ENCODE data around the gene BPHL. TPM values are rescaled to one million over a fixed set of nuclear protein-coding genes. Genes with fewer than 3 reads are reported as not detected.
"Not testable (repeated sequence)": the region's sequence is repeated elsewhere in the genome, so short reads cannot be mapped to it uniquely, and the experiment has no call there.

The BPHL gene
- total and polyA plus RNA-seq, 2 donors = 11.6 to 16.8 TPM

DNA sequence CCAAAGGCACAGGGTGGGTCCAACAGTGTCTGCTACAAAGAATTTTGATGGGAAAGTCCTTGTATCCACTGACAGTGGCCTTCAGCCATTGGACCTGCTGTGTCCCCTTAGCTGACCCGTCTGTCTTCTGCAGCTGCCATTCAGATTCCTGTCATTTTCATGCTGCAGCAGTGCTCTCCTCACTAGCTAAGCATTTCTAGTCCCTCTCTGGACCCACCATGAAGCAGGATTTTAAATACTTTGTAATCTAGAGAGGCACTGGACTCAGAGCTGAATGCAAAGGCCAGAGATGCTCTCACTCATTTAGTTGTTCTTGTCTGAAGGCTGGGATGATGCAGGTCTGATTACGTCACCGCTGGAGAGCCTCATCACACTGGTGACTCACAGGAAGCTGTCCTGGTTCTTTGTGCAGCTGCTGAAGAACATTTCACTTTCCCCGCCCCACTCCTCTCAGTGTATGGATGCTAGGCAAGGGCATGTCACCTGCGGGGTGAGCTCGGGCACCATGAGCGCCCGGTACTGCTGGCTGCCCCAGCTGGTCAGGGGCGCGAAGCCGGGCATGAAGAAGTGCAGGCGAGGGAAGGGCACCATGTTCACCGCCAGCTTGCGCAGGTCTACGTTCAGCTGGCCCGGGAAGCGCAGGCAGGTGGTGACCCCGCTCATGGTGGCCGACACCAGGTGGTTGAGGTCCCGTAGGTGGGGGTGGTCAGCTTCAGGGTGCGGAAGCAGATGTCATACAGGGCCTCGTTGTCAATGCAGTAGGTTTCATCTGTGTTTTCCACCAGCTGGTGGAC, 58.2 kb downstream of the BPHL start:
- DNase-seq (ENCODE audit: low read depth in 6 of 9, low spot score in 9 of 9) = no peak
- WGBS = 95% methylated on average over 22 of the region's 22 CpGs

DNA sequence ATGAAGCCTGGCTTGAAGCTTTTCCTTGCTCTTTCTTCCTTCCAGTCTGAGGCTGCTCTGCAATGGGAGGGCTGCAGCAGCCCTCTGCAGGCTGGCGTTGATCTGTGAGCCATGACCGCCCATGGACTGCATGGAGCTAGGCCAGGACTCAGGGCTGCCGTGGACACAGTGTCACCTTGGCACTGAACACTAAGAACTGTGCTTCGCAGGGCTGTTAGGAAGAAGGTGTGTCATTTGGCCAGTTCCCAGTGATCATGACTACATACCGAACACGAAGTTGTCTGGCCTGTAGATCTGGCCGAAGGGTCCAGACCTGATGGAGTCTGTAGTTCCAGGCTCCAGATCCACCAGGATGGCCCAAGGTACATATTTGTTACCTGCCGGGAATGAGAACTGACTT, 60.2 kb downstream of the BPHL start:
- H3K4me1 ChIP-seq (ENCODE audit: control insufficient read depth in 2 of 2, insufficient read depth in 2 of 2, low read length in 2 of 2); H3K4me3 ChIP-seq (ENCODE audit: low read length in 2 of 2); DNase-seq (ENCODE audit: low read depth in 6 of 9, low spot score in 9 of 9); H3K27me3 ChIP-seq (ENCODE audit: control insufficient read depth in 2 of 2, insufficient read depth in 1 of 2, low read length in 1 of 2); H3K9me3 ChIP-seq (ENCODE audit: control insufficient read depth in 2 of 2, insufficient read depth in 1 of 2, low read length in 1 of 2); H3K36me3 ChIP-seq (ENCODE audit: control insufficient read depth in 2 of 2, insufficient read depth in 2 of 2, low read length in 1 of 2); H3K27ac ChIP-seq (ENCODE audit: low read depth in 1 of 2, low read length in 1 of 2): not testable (repeated sequence)
- WGBS = 95% methylated on average over 8 of the region's 8 CpGs

More for the DNA sequence above, 58.2 kb downstream of the BPHL start:
- Histone ChIP-seq H3K27me3 (ENCODE audit: control insufficient read depth in 2 of 2, insufficient read depth in 1 of 2, low read length in 1 of 2) (peaks cover 2% of the 10 kb centered on the region in 2 donors), H3K4me1 (ENCODE audit: control insufficient read depth in 2 of 2, insufficient read depth in 2 of 2, low read length in 2 of 2) (peaks cover 0 to 4% of the 10 kb centered on the region in 2 donors), H3K27ac (ENCODE audit: low read depth in 1 of 2, low read length in 1 of 2) (no peak overlapping the region), H3K4me3 (ENCODE audit: low read length in 2 of 2) (no peak overlapping the region), H3K9me3 (ENCODE audit: control insufficient read depth in 2 of 2, insufficient read depth in 1 of 2, low read length in 1 of 2) (no peaks in the 10 kb centered on the region), H3K36me3 (ENCODE audit: control insufficient read depth in 2 of 2, insufficient read depth in 2 of 2, low read length in 1 of 2) (no peaks in the 10 kb centered on the region)

DNA sequence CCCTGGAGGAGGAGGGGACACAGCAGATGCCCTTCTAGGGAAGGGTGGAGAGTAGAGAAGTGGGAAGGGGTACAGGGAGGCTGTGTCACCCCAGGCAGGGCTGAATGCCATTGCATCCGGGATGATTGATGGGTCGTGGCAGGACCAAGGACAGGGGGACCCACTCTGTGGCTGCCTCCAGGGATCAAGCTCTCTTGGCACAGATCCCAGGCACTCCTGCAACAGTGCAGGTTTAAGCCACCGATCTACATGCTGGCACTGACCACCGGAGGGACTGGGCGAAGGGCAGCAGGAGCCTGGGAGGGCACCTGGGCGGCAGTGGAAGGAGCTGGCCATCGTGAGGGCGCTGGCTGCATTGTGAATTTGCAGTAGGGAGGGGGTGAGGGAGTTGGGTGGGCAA, 61.4 kb downstream of the BPHL start:
- H3K27me3 ChIP-seq (ENCODE audit: control insufficient read depth in 2 of 2, insufficient read depth in 1 of 2, low read length in 1 of 2); DNase-seq (ENCODE audit: low read depth in 6 of 9, low spot score in 9 of 9); H3K4me3 ChIP-seq (ENCODE audit: low read length in 2 of 2); H3K27ac ChIP-seq (ENCODE audit: low read depth in 1 of 2, low read length in 1 of 2); H3K36me3 ChIP-seq (ENCODE audit: control insufficient read depth in 2 of 2, insufficient read depth in 2 of 2, low read length in 1 of 2); H3K9me3 ChIP-seq (ENCODE audit: control insufficient read depth in 2 of 2, insufficient read depth in 1 of 2, low read length in 1 of 2); H3K4me1 ChIP-seq (ENCODE audit: control insufficient read depth in 2 of 2, insufficient read depth in 2 of 2, low read length in 2 of 2): not testable (repeated sequence)
- 66% methylated on average over 5 of the region's 8 CpGs for whole genome bisulfite sequencing

DNA sequence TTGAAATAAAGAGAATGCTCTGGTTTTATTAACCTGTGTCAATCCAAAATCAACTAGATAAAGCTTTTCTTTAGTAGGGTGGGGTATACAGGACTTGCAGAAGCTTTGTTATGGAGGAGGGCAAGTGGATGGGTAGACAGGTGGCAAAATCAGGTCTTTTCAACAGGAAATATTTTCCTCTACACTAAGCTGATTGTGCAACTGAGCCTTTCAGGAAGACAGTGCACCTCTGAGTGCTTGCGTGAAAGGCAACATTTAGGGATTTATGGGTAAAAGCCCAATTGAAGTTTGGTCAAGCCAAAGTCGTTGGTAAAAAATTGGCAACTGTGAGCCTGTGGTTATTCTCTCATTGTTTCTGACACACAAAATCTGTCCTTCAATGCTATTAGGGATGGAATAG, 62.6 kb downstream of the BPHL start:
- no peaks in the 10 kb centered on the region for H3K4me1 ChIP-seq (ENCODE audit: control insufficient read depth in 2 of 2, insufficient read depth in 2 of 2, low read length in 2 of 2)
- 95% methylated on average over 2 of the region's 2 CpGs for WGBS
- no peak for DNase-seq (ENCODE audit: low read depth in 6 of 9, low spot score in 9 of 9)
- H3K9me3 ChIP-seq (ENCODE audit: control insufficient read depth in 2 of 2, insufficient read depth in 1 of 2, low read length in 1 of 2) = no peaks in the 10 kb centered on the region
- no peak overlapping the region for H3K27ac ChIP-seq (ENCODE audit: low read depth in 1 of 2, low read length in 1 of 2)
- H3K27me3 ChIP-seq (ENCODE audit: control insufficient read depth in 2 of 2, insufficient read depth in 1 of 2, low read length in 1 of 2) = peaks cover 0 to 2% of the 10 kb centered on the region in 2 donors
- no peak overlapping the region for H3K4me3 ChIP-seq (ENCODE audit: low read length in 2 of 2)
- H3K36me3 ChIP-seq (ENCODE audit: control insufficient read depth in 2 of 2, insufficient read depth in 2 of 2, low read length in 1 of 2) = no peaks in the 10 kb centered on the region

DNA sequence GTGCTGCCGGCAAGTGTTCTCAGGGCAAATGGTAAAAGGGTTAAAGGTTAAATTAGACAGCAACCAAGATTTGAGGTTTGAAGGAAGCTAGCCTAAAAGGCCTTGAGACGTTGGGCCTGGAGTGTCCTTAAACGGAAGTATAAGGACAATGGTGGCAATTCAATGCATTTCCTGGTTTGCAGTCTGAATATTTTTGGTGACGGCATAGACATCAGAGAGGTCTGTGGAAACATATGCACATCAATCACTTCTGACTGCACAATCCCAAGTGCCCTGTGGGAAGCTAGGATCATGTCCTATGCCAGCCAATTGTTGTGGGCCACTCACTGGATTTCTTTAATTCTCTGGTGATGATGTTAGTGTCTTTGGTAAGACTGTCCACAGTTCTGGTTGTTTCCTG, 64.6 kb downstream of the BPHL start:
- Histone ChIP-seq H3K27me3 (ENCODE audit: control insufficient read depth in 2 of 2, insufficient read depth in 1 of 2, low read length in 1 of 2) (peaks cover 2 to 5% of the 10 kb centered on the region in 2 donors), H3K27ac (ENCODE audit: low read depth in 1 of 2, low read length in 1 of 2) (no peak overlapping the region), H3K4me1 (ENCODE audit: control insufficient read depth in 2 of 2, insufficient read depth in 2 of 2, low read length in 2 of 2) (no peaks in the 10 kb centered on the region), H3K36me3 (ENCODE audit: control insufficient read depth in 2 of 2, insufficient read depth in 2 of 2, low read length in 1 of 2) (no peaks in the 10 kb centered on the region), H3K9me3 (ENCODE audit: control insufficient read depth in 2 of 2, insufficient read depth in 1 of 2, low read length in 1 of 2) (no peaks in the 10 kb centered on the region), H3K4me3 (ENCODE audit: low read length in 2 of 2) (no peak overlapping the region)
- WGBS = 96% methylated on average over 4 of the region's 4 CpGs
- DNase-seq (ENCODE audit: low read depth in 6 of 9, low spot score in 9 of 9) = no peak

DNA sequence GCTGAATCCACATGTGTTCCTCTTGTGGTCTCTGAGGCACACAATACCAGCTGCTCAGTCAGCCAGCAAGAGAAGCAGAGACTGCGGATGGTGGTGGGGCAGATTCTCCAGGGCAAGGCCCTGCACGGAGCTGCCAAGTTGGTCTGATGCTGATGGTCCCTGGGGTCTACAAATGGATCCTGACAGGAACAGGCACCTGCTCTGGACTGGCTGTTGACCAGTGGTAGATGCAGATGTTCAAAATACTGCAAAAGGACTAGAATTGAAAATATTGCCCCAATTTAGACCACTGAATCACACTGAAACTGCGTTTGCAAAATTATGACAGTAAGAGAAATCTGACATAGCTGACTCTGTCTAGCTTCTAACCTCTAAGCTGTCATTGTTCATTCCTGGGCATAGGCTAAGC, 68.5 kb downstream of the BPHL start:
- H3K27ac ChIP-seq (ENCODE audit: low read depth in 1 of 2, low read length in 1 of 2) = no peak overlapping the region
- 96% methylated on average over 3 of the region's 3 CpGs for WGBS
- DNase-seq (ENCODE audit: low read depth in 6 of 9, low spot score in 9 of 9) = no peak
- H3K4me1 ChIP-seq (ENCODE audit: control insufficient read depth in 2 of 2, insufficient read depth in 2 of 2, low read length in 2 of 2) = no peaks in the 10 kb centered on the region
- peaks cover 0 to 13% of the 10 kb centered on the region in 2 donors for H3K27me3 ChIP-seq (ENCODE audit: control insufficient read depth in 2 of 2, insufficient read depth in 1 of 2, low read length in 1 of 2)
- peaks cover 0 to 3% of the 10 kb centered on the region in 2 donors for H3K9me3 ChIP-seq (ENCODE audit: control insufficient read depth in 2 of 2, insufficient read depth in 1 of 2, low read length in 1 of 2)
- no peaks in the 10 kb centered on the region for H3K36me3 ChIP-seq (ENCODE audit: control insufficient read depth in 2 of 2, insufficient read depth in 2 of 2, low read length in 1 of 2)
- no peak overlapping the region for H3K4me3 ChIP-seq (ENCODE audit: low read length in 2 of 2)

DNA sequence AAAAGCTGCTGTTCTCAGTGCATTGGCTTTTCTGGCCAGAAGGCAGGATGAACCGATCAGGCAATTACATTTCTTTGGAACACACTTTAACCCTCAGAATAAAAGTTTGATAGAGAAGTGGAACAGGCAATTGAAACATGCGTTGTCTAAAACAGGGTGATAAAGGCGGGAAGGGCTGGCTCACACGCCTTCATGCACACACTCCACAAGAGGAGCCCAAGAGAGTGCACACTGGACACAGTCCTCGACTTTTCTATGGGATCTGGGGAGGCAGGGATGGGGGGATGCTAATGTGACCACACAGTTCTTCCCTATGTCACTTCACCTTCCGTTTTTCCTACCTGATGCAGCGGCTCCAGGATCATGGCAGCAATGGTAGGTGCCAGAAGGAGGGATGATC, 69.8 kb downstream of the BPHL start:
- Histone ChIP-seq H3K27ac (ENCODE audit: low read depth in 1 of 2, low read length in 1 of 2) (no peak overlapping the region), H3K9me3 (ENCODE audit: control insufficient read depth in 2 of 2, insufficient read depth in 1 of 2, low read length in 1 of 2) (peaks cover 0 to 3% of the 10 kb centered on the region in 2 donors)

DNA sequence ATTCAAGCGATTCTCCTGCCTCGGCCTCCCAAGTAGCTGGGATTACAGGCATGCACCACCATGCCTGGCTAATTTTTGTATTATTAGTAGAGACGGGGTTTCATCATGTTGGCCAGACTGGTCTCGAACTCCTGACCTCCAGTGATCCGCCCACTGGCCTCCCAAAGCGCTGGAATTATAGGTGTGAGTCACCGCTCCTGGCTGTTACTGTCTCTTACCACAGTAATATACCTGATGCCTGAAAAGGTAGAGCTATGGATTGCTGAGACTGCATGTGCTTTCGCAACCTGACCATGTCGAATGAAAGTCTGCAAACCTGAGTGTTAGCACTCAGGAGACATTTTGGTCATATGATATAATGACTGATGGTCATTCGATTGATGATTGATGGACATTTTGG, 70.7 kb downstream of the BPHL start:
- not testable (repeated sequence) for H3K36me3 ChIP-seq (ENCODE audit: control insufficient read depth in 2 of 2, insufficient read depth in 2 of 2, low read length in 1 of 2); H3K4me1 ChIP-seq (ENCODE audit: control insufficient read depth in 2 of 2, insufficient read depth in 2 of 2, low read length in 2 of 2); H3K9me3 ChIP-seq (ENCODE audit: control insufficient read depth in 2 of 2, insufficient read depth in 1 of 2, low read length in 1 of 2); DNase-seq (ENCODE audit: low read depth in 6 of 9, low spot score in 9 of 9); H3K27ac ChIP-seq (ENCODE audit: low read depth in 1 of 2, low read length in 1 of 2); H3K4me3 ChIP-seq (ENCODE audit: low read length in 2 of 2)
- H3K27me3 ChIP-seq (ENCODE audit: control insufficient read depth in 2 of 2, insufficient read depth in 1 of 2, low read length in 1 of 2) = peaks cover 0 to 13% of the 10 kb centered on the region in 2 donors
- 97% methylated on average over 10 of the region's 10 CpGs for WGBS

More for the DNA sequence above, 69.8 kb downstream of the BPHL start:
- Histone ChIP-seq H3K4me3 (ENCODE audit: low read length in 2 of 2) (no peak overlapping the region), H3K36me3 (ENCODE audit: control insufficient read depth in 2 of 2, insufficient read depth in 2 of 2, low read length in 1 of 2) (no peaks in the 10 kb centered on the region), H3K27me3 (ENCODE audit: control insufficient read depth in 2 of 2, insufficient read depth in 1 of 2, low read length in 1 of 2) (peaks cover 0 to 13% of the 10 kb centered on the region in 2 donors), H3K4me1 (ENCODE audit: control insufficient read depth in 2 of 2, insufficient read depth in 2 of 2, low read length in 2 of 2) (no peaks in the 10 kb centered on the region)
- WGBS = 90% methylated on average over 7 of the region's 7 CpGs
- DNase-seq (ENCODE audit: low read depth in 6 of 9, low spot score in 9 of 9) = no peak

DNA sequence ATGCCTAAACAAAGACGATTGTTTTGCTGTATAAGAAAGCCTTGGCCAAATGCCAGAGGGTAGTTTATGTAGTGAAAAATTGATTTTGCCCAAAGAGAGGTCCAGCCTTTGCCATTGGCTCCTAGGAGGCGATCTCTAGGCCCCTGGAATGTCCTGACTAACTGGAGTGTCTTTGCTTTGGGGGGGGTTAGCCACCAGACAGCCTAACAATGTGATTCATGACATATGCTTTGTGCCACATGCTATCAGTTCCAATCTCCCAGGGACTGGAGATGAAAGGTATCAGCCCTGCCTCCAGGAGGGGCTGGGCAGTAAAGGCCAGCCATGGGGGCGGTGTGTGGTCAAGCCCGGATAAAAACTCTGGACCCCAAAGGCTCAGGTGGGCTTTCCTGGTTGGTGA, 71.5 kb downstream of the BPHL start:
- Histone ChIP-seq H3K9me3 (ENCODE audit: control insufficient read depth in 2 of 2, insufficient read depth in 1 of 2, low read length in 1 of 2) (peaks cover 0 to 3% of the 10 kb centered on the region in 2 donors), H3K36me3 (ENCODE audit: control insufficient read depth in 2 of 2, insufficient read depth in 2 of 2, low read length in 1 of 2) (no peaks in the 10 kb centered on the region), H3K4me3 (ENCODE audit: low read length in 2 of 2) (no peak overlapping the region), H3K27me3 (ENCODE audit: control insufficient read depth in 2 of 2, insufficient read depth in 1 of 2, low read length in 1 of 2) (peaks cover 0 to 13% of the 10 kb centered on the region in 2 donors), H3K27ac (ENCODE audit: low read depth in 1 of 2, low read length in 1 of 2) (no peak overlapping the region), H3K4me1 (ENCODE audit: control insufficient read depth in 2 of 2, insufficient read depth in 2 of 2, low read length in 2 of 2) (no peaks in the 10 kb centered on the region)
- 88% methylated on average over 4 of the region's 4 CpGs for WGBS
- DNase-seq (ENCODE audit: low read depth in 6 of 9, low spot score in 9 of 9) = no peak

Data from thymus (tissue), 11 donors.